ENCODE data around the gene KYAT1. TPM values are rescaled to one million over a fixed set of nuclear protein-coding genes. Genes with fewer than 3 reads are reported as not detected.

Gene KYAT1
- total RNA-seq, 1 experiment from 2014 or later = 34.1 TPM

- TF ChIP-seq ZNF263 (CRISPR knock-in tag; IDR thresholded peaks at IDR 0.05; ENCODE audit: low read depth) (no peak), FOXP1 (CRISPR knock-in tag; IDR thresholded peaks at IDR 0.05; ENCODE audit: borderline replicate concordance) (peak; percentile 62; the same call in 1 of the 2 replicates), CBFB (CRISPR knock-in tag; IDR thresholded peaks at IDR 0.05; ENCODE audit: low read depth) (0 out of 2 replicates have a peak, but pooled peaks have one; percentile 64), IRF1 (CRISPR knock-in tag; IDR thresholded peaks at IDR 0.05) (0 out of 2 replicates have a peak, but pooled peaks have one; percentile 20), RORB (CRISPR knock-in tag; IDR thresholded peaks at IDR 0.05) (no peak), MXD4 (CRISPR knock-in tag; IDR thresholded peaks at IDR 0.05; ENCODE audit: borderline replicate concordance) (no peak), NR1H2 (CRISPR knock-in tag; IDR thresholded peaks at IDR 0.05) (no peak), RELA (CRISPR knock-in tag; IDR thresholded peaks at IDR 0.05; ENCODE audit: borderline replicate concordance) (no peak), ZNF317 (CRISPR knock-in tag; IDR thresholded peaks at IDR 0.05; ENCODE audit: borderline replicate concordance, low read depth) (no peak), ATF6 (CRISPR knock-in tag; IDR thresholded peaks at IDR 0.05) (no peak), AFF4 (CRISPR knock-in tag; IDR thresholded peaks at IDR 0.05; ENCODE audit: borderline replicate concordance) (no peak), PRDM15 (CRISPR knock-in tag; IDR thresholded peaks at IDR 0.05) (no peak), TCF7 (CRISPR knock-in tag; IDR thresholded peaks at IDR 0.05; ENCODE audit: low read depth) (no peak), GRHL2 (CRISPR knock-in tag; IDR thresholded peaks at IDR 0.05; ENCODE audit: insufficient replicate concordance, severe bottlenecking) (no peak)
- TF ChIP-seq, protein P1, sequence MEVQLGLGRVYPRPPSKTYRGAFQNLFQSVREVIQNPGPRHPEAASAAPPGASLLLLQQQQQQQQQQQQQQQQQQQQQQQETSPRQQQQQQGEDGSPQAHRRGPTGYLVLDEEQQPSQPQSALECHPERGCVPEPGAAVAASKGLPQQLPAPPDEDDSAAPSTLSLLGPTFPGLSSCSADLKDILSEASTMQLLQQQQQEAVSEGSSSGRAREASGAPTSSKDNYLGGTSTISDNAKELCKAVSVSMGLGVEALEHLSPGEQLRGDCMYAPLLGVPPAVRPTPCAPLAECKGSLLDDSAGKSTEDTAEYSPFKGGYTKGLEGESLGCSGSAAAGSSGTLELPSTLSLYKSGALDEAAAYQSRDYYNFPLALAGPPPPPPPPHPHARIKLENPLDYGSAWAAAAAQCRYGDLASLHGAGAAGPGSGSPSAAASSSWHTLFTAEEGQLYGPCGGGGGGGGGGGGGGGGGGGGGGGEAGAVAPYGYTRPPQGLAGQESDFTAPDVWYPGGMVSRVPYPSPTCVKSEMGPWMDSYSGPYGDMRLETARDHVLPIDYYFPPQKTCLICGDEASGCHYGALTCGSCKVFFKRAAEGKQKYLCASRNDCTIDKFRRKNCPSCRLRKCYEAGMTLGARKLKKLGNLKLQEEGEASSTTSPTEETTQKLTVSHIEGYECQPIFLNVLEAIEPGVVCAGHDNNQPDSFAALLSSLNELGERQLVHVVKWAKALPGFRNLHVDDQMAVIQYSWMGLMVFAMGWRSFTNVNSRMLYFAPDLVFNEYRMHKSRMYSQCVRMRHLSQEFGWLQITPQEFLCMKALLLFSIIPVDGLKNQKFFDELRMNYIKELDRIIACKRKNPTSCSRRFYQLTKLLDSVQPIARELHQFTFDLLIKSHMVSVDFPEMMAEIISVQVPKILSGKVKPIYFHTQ (CRISPR knock-in tag; IDR thresholded peaks at IDR 0.05) = no peak
- TF ChIP-seq, protein P2, sequence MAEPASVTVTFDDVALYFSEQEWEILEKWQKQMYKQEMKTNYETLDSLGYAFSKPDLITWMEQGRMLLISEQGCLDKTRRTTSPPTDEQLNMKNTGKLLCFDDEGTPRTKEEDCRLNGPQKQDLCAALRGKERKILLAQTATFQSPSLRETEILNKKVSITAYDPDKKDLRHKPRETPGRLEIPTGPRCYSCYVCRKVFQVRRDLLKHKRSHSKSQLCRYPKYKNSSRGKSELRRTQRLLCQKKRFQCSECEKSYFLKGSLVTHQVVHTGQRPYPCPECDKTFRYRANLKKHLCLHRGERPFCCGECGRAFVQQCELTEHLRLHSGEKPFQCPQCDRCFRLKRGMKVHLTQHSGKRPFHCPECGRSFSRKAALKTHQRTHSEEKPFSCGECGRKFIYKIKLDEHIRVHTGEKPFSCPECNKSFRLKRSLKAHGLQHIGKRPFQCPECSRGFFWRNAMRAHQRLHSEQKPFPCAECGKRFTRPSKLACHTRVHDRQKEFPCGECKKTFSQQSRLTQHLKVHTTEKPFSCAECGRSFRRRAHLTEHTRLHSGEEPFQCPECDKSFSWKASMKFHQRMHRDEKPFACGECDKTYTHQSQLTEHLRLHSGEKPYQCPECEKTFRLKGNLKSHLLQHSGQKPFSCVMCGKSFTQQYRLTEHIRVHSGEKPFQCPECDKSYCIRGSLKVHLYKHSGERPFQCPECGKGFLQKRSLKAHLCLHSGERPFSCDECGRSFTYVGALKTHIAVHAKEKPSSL (CRISPR knock-in tag; conservative IDR thresholded peaks at IDR 0.05) = 0 out of 2 replicates have a peak, but pooled peaks have one; percentile 13
- TF ChIP-seq, protein P3, sequence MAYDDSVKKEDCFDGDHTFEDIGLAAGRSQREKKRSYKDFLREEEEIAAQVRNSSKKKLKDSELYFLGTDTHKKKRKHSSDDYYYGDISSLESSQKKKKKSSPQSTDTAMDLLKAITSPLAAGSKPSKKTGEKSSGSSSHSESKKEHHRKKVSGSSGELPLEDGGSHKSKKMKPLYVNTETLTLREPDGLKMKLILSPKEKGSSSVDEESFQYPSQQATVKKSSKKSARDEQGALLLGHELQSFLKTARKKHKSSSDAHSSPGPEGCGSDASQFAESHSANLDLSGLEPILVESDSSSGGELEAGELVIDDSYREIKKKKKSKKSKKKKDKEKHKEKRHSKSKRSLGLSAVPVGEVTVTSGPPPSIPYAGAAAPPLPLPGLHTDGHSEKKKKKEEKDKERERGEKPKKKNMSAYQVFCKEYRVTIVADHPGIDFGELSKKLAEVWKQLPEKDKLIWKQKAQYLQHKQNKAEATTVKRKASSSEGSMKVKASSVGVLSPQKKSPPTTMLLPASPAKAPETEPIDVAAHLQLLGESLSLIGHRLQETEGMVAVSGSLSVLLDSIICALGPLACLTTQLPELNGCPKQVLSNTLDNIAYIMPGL (CRISPR knock-in tag; IDR thresholded peaks at IDR 0.05) = peak; percentile 62
Observed at GRCh38 chr9:128887914-128888350, 6.2 kb upstream of the KYAT1 start (continued).
